Sciatic nerve (tissue), 2 donors: ENCODE data around the gene LSM7. TPM values are rescaled to one million over a fixed set of nuclear protein-coding genes. Genes with fewer than 3 reads are reported as not detected.
A peak's percentile ranks its signal among the peaks of the same experiment; 100 is the strongest.

Source experiments
- ATAC-seq: fragments of 200-7000 bp; cut with Tn5 transposase; one replicate; pipeline ENCODE4 v1.9.1; 2020; ENCODE audit warnings: mild to moderate bottlenecking, moderate library complexity
- DNase-seq: peaks from one replicate; pipeline ENCODE4 v3.0.0-alpha.2; 2020; ENCODE audit warnings: low spot score
- intact Hi-C: fragments of 100-400 bp; cut with DNase I; formaldehyde crosslinking; loops from one replicate; pipeline ENCODE4 v1.14.2; 2022
- total RNA-seq: library from RNA; stranded (reverse); fragmentation: NEBNext Ultra II Directional; extraction: Animal tissue kit (Norgen Biotek cat#: 25700); gene quantifications from one replicate; pipeline ENCODE4 v1.2.1, GENCODE V29; 2021
- donor health status: DM: no; HTN: no; CAD: no.
- donor health status: DM: no; HTN: no; CAD: no.

The LSM7 gene
- total RNA-seq, result 46.9 TPM

DNA sequence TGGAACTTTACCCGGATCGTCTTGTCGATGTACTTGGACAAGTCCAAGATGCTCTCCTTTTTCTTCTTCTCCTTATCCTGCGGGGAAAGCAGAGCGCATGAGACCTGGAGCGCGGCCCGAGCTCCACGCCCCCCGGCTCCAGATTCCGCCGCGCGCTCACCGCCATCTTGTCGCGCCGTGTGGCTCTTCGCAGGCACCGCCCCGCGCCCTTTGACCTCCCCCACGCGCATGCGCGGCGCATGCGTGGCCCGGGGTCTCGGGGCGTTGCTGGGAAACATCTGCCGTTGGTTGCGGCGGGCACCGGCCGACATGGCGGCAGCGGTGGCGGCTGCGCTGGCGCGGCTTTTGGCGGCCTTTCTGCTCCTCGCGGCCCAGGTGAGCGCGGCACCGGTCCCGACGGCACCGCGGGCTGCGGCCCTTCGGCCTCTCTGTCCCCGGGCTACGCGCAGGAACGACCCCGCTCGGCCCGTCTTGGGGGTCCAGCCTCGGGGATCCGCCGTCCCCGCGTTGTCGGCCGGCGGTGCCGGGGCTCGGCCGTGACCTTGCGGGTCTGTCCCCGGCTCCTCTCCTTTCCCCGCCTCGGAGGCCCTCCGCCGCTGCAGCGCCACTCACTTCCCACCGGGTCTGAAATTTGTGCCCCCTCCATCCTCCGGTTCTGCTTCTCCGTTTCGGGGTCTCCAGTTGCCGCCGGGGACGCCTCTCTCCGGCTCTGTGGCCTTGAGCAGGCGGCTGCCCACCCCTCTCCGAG lies at the start of gene LSM7, which contains the start of gene SPPL2B:
Gene LSM7, minus strand, starts transcription at position 186 of the 748 bp plus-strand sequence. Its CDS starts 20 bp downstream, at position 166.
Gene SPPL2B, plus strand, starts transcription at position 284 of the 748 bp plus-strand sequence. Its CDS starts 26 bp downstream, at position 310.
- intact Hi-C loops, result no loop called here

DNA sequence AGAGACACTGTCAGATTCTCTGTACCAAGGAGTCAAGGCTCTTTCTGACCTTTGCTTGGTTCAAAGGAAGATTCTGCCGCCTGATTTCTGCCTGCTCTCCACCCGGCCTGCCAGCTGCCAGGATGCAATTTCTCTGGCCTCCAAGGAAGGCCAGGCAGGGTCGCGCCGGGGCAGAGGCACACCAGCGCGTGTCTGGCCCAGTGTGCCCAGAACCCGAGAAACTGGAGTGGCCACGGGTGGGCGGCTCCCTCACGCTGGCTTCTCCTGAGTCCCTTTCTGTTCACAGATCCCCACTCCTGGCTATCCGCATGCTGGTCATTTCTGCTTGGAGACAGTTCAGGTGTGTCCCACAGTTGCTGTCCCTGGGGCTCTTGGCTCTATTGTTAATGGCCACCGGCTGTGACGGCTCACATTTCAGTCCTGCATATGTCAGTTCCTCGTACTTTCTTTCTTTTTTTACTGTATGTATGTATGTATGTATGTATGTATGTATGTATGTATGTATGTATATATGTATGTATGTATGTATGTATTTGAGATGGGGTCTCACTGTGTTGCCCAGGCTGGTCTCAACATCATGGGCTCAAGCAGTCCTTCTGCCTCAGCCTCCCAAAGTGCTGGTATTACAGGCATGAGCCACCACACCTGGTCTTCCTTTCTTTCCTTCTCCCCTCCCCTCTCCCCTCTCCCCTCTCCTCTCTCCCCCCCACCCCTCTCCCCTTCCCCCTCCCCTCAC lies 48.6 kb upstream of the LSM7 start:
- intact Hi-C loops, result no loop called here
- DNase-seq, result no peak
- no peak for ATAC-seq

More for the DNA sequence above, at the start of gene LSM7, which contains the start of gene SPPL2B:
- peak; percentile 95 for DNase-seq
- ATAC-seq, result peak; percentile 96

DNA sequence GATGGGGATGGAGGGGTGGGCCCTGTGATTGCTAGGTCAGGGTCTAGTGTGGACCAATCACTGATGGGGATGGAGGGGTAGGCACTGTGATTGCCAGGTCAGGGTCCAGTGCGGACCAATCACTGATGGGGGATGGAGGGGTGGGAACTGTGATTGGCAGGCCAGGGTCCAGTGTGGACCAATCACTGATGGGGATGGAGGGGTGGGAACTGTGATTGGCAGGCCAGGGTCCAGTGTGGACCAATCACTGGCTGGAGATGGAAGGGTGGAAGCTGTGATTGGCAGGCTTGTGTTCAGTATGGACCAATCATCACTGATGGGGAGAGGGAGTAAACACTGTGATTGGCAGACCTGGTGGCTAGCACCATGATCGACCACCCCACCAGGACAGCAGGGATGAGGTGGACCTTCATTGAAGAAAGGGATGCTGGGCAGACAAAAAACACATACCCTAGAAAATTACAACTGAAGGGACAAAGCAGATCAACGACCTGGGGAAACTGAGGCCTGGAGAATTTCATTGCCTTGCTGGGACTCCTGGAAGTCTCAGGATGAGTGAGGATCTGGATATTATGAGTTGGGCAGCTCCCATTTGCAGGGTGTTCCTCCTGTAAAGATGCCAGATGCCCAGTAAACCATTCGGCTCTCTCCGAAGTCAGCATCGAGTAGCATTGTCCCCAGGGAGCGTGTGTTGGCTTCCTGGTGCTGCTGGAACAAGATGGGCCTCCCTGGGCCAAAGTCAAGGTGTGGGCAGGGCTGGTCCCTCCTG lies 47.2 kb upstream of the LSM7 start:
- ATAC-seq (no peak), DNase-seq (no peak)
- intact Hi-C loops, result no loop called here

DNA sequence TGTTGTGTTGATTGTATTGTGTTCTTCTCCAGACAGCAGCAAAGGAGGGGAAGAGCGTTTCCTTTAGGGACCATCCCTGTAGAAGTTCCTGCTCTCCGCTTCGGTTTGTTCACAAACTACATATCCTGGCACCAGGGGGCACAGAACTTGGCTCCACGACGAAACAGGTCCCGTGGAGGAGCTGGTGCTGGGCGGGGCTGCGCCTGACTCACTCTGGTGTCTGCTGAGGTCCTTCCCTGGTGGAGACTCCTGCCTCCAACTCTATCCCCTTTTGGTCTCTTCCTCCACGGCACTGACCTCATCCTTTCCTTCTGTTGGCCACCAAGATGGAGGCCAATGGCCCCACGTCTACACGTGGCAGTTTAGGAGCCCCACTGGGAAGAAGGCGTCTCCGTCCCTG lies 46.4 kb upstream of the LSM7 start:
- intact Hi-C loops, result no loop called here
- DNase-seq, result no peak
- ATAC-seq, result no peak

DNA sequence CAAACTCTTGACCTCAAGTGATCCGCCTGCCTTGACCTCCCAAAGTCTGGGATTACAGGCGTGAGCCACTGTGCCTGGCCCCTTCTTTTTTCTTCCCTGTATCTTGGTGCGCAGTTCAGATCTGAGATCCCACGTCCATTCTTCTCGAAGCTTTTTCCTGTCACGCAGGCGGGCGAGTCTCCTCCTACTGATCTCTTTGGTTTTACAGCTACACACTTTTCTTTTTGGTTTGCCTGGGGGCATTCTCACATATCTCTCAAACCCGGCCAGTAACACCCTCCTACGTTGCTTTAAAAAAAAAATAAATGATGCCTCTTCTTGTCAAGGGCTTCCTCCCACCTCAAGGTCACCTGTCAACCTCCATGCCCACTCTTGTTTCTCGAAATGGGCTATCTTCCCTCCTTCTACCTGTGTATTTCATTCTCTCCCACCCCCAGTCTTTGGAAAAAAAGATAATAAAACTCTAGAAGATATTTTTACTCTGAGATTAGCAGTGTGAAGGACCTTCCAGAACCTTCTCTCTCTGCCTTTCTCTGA lies 43.8 kb upstream of the LSM7 start:
- intact Hi-C loops, result no loop called here
- ATAC-seq (no peak), DNase-seq (no peak)

DNA sequence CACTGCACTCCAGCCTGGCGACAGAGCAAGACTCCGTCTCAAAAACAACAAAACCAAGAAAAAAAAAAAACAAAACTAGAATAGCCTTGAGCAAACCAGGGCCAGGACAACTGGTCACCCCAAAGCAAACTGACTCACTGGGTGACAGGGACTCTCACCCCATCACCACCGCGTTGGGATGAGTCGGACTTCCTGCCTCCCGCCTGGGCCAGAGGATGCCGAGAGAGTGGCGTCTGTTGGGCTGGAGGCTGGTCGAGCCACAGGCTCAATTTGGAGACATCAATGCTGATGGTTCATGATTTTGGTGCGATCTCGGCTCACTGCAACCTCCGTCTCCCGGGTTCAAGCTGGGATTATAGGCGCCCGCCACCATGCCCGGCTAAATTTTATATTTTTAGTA lies 43.3 kb upstream of the LSM7 start:
- ATAC-seq (no peak), DNase-seq (no peak)
- intact Hi-C loops, result no loop called here

DNA sequence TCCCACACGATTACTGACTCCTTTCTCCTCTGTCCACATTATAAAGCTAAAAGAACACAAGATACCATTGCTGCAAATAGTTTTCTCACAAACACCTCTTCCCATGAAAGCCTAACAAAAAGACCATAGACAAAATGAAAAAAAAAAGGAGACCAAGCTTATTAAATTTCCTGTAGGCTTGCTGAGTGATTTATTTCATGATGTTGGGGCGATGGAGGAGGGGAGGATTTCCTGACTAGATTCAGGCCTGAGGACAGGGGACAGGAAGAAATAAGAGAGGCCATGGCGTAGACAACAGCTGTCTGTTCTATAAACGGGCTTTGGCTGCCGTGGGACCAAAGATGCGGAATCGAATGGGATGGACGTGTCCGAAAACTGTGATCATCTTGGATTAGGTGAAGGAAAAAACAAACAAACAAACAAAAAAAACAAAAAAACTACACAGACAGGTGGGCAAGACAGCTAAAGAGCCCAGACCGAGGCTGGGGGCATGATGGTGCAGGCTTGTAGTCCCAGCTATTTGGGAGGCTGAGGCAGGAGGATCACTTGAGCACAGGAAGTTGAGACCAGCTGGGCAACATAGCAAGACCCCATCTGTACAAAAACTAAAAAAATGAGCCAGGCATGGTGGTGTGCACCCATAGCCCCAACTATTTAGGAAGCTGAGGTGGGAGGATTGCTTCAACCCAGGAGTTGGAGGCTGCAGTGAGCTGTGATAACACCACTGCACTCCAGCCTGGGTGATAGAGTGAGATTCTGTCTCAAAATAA lies 37.0 kb upstream of the LSM7 start:
- DNase-seq, result no peak
- ATAC-seq, result no peak
- intact Hi-C loops, result no loop called here

DNA sequence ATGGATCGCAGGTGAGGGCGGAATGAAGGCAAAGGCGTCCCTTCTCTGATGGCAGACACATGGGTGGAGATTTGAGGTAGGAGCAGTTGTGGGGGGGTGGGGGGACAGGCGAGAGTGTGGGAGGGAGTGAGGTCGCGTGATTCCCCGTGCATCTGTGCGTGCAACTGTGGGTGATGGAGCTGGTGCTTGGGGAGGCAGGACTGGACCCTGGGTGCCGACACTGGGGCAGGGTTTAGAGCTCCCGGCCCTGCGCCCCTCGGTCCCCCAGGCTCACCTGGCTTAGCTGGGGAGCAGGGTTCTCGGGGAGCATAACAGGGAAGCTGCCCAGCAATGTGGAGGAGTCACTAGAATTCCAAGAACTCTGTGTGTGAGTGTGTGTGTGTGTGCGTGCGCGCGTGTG lies 35.0 kb upstream of the LSM7 start:
- no peak for DNase-seq
- intact Hi-C loops, result no loop called here
- ATAC-seq, result no peak

DNA sequence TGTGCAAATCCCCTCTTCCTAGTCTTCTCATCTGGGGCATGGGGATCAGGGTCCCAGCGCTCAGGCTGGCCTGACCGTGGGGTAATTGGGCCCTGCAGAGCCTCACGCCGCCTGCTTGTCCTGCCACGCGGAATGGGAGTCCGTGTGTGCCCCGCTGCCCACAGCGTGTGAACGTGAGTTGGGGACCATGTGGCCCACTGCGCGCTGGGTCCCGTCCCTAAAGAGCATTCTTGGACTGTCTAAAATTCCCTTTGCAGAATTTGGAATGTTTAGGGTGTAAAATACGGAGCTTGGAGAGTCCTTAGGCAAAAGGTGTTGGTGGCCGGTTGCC lies 34.5 kb upstream of the LSM7 start:
- no peak for DNase-seq
- ATAC-seq, result no peak

DNA sequence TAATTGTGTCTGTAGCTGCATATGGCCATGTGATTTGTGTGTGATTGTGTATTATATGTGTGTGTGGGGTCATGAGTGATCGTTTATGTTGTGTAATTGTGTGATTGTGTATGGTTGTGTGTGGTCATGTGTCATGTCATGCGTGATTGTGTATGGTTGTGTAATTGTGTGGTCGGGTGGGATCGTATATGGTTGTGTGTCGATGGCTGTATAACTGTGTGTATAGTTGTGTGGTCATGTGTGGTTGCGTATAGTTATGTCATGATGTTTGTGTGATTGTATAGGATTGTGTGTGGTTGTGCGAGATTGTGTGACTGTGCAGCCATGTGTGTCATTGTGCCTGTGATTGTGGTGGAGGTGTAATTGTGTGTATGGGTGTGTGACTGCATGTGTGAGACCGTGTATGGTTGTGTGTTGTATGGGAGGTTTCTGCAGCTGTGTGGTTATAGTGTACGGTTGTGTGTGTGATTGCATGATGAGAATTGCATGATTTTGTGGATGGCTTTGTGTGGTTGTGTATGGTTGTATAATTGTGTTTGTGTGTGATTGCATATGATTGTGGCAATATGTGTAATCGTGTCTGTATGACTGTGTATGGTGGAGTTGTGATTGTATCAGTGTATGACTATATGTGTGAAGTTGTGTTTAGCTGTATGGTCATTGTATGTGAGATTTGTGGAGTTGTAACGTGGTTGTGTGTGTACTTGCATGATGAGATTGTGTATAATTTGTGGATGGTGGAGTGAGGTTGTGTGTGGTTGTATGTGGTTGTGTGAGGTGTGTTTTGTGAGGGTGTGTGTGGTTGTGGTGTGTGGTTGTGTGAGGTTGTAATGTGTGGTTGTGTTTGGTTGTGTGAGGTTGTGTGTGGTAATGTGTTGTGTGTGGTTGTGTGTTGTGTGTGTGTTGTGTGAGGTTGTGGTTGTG lies 33.9 kb upstream of the LSM7 start:
- intact Hi-C loops, result no loop called here
- DNase-seq, result no peak

More for the DNA sequence above, 34.5 kb upstream of the LSM7 start:
- intact Hi-C loops, result no loop called here

DNA sequence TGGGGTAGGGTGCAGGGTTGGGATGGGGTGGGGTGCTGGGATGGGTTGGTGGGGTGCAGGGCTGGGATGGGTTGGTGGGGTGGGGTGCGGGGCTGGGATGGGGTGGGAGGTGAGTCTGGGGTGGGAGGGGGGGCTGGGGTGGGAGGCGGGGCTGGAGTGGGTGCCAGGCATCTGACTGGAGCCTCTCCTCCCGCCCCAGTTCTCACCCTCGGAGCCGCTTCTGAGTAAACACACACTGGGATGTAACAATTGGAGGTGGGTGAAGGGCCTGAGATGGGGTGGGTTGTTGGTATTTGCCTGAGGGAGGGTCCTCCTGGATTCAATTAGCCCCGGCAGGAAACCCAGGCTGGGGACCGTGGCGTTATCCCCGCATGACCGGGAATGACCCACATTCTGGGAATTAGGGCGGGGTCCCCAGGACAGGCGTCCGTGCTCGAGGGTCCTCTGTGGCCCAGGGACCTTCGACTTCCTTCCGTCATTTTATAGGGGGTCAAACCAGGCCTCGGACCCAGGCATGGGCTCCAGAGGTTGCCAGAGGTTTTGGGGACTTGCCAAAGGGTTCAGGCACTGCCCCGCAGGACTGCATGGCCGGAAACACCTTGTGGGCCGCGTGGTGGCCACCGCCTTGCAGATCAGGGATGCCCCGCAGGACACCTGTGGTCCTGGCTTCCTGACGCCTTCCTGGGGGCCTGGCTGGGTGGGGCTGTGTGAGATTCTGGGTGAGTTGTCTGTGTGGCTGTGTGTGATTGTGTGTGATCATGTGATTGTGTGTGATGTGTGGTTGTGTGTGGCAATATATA lies 33.1 kb upstream of the LSM7 start:
- DNase-seq (no peak), ATAC-seq (no peak)
- intact Hi-C loops, result no loop called here

More for the DNA sequence above, 33.9 kb upstream of the LSM7 start:
- ATAC-seq, result no peak

DNA sequence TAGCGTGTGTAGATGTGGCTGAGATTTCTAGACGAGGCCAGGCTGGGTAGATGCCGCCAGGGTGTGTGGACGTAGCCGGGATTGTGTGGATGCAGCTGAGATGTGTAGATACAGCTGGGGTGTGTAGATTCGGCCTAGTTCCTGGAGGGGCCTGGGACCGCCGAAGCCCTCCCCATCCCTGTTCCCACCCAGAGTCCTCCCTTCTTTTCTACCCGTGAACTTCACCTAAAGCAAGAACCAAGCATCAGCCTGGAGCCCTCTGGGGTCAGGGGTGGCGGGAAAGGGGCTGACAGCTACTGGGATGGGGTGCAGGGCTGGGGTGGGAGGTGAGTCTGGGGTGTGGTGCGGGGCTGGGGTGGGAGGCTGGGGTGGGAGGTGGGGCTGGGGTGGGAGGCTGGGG lies 32.4 kb upstream of the LSM7 start:
- intact Hi-C loops, result no loop called here
- DNase-seq (no peak), ATAC-seq (no peak)

DNA sequence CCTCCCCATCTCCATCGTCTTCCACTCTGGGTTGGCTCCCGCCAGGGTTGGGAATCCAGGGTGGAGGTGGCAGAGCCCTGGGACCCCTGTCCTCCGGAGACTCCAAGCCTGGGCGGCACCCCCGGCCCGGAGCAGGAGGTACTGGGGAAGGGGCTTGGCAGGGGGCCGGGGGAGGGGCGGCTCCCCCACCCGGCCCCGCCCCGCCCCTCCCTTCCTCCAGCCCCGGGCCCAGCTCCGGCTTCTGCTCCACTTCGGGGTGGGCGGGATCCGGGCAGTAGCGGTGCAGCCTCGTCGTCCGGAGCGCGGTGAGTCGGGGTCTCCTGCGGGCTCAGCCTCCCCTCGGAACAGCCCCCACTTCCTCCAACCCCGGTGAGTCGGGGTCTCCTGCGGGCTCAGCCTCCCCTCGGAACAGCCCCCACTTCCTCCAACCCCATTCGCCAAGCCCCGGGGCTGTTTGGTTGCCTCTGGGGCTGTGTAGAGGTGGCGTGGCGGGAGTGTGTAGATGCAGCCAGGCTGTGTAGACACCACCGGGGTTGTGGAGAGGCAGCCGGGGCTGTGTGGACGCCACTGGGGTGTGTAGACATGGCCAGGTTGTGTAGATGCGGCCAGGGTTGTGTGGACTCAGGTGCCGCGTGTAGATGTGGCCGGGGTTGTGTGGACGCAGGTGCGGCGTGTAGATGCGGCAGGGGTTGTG lies 31.8 kb upstream of the LSM7 start, which contains the start of gene TMPRSS9:
Gene TMPRSS9, plus strand, starts transcription at position 274 of the 694 bp plus-strand sequence. CDS start 29,521 bp downstream, outside the sequence.
- intact Hi-C loops, result no loop called here
- no peak for DNase-seq
- ATAC-seq, result no peak

DNA sequence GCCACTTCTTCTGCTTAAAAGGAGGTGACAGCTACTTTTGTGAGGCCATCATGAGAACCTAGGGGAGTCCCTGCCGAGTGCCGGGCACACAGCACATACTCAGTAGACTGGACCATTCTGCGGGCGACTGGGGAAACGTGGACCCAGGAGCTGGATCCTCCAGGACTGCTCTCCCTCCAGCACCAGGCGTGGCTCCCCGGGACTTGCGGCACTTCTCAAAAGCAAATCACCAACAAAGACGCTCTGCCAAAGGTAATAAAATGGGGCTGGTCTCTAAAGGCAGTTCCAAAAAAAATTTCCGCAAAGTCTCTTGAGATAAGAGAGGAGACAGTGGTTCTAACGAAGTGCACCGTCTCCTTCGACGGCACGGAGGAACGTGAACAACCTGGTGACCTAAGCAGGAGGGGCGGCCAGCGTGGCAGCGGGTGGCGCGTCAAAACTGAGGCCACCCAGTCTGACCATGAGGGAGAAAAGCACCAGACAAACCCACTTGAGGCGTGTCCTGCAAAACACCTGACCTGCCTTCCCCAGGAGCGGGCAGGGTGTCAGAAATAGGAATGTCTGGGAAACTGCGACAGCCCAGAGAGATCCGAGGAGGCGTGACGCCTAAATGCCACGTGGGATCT lies 30.3 kb upstream of the LSM7 start:
- intact Hi-C loops, result no loop called here
- DNase-seq, result no peak
- ATAC-seq, result no peak

DNA sequence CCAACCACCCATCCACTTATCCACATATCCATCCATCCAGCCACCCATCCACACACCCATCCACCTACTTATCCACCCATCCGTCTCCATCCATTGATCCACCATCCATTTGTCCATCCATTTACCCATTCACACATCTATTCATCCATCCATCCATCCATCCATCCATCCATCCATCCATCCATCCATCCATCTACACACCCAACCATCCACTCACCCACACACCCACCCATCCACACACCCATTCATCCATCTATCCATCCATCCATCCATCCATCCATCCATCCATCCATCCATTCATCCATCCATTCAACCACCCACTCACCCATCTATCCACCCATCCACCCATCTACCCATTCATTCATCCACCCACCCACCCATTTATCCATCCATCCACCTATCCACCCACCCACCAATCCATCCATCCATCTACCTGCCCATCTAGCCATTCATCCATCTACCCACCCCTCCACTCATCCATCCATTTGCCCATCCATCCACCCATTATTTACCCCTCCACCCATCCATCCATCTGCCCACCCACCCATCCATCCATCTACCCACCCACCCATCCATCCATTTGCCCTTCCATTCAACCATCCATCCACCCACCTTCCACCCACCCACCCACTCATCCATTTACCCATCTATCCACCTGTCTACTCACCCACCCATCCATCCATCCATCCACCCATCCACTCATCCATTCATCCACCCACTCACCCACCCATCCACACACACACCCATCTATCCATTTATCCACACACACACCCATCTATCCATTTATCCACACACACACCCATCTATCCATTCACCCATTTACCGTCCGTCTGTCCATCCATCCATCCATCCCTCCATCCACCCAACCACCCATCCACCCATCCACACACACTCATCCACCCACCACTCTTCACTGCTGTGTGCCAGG lies 29.2 kb upstream of the LSM7 start:
- intact Hi-C loops, result no loop called here
- no peak for ATAC-seq
- no peak for DNase-seq
